ENCODE measurements around the gene FAM13B. TPM values are rescaled to one million over a fixed set of nuclear protein-coding genes. Genes with fewer than 3 reads are reported as not detected.
A peak's percentile ranks its signal among the peaks of the same experiment; 100 is the strongest.

Gene FAM13B
- total RNA-seq, 1 donor from 2014 or later = 57.9 TPM

- Mint-ChIP-seq H3K4me1 (no peaks in the 10 kb centered on the region), H3K27ac (no peak overlapping the region), H3K9me3 (no peaks in the 10 kb centered on the region), H3K36me3 (no peaks in the 10 kb centered on the region), H3K27me3 (ENCODE audit: low read depth) (no peaks in the 10 kb centered on the region), H3K4me3 (no peak overlapping the region)
- no peak for TF ChIP-seq CTCF (IDR thresholded peaks at IDR 0.05; ENCODE audit: unreplicated experiment)
- peak; percentile 36 to 72 for DNase-seq (ENCODE audit: low spot score in 2 of 2, unreplicated experiment in 2 of 2)
Observed at GRCh38 chr5:138068742-138069600, 36.1 kb upstream of the FAM13B start.

- no peaks in the 10 kb centered on the region for H3K9me3 Mint-ChIP-seq
- no peak for DNase-seq (ENCODE audit: low spot score in 2 of 2, unreplicated experiment in 2 of 2)
- no peak overlapping the region for H3K27ac Mint-ChIP-seq
- H3K4me3 Mint-ChIP-seq = no peak overlapping the region
- no peaks in the 10 kb centered on the region for H3K27me3 Mint-ChIP-seq (ENCODE audit: low read depth)
- no peaks in the 10 kb centered on the region for H3K36me3 Mint-ChIP-seq
- TF ChIP-seq CTCF (IDR thresholded peaks at IDR 0.05; ENCODE audit: unreplicated experiment) = no peak
- H3K4me1 Mint-ChIP-seq = no peaks in the 10 kb centered on the region
Observed at GRCh38 chr5:138067945-138068344, 35.1 kb upstream of the FAM13B start.

- no peaks in the 10 kb centered on the region for H3K36me3 Mint-ChIP-seq
- H3K27me3 Mint-ChIP-seq (ENCODE audit: low read depth) = no peaks in the 10 kb centered on the region
- no peak overlapping the region for H3K27ac Mint-ChIP-seq
- H3K9me3 Mint-ChIP-seq = no peaks in the 10 kb centered on the region
- DNase-seq (ENCODE audit: low spot score in 2 of 2, unreplicated experiment in 2 of 2) = no peak
- TF ChIP-seq CTCF (IDR thresholded peaks at IDR 0.05; ENCODE audit: unreplicated experiment) = no peak
- H3K4me1 Mint-ChIP-seq = no peaks in the 10 kb centered on the region
- H3K4me3 Mint-ChIP-seq = no peak overlapping the region
Observed at GRCh38 chr5:138065102-138065501, 32.2 kb upstream of the FAM13B start.

- no peak for TF ChIP-seq CTCF (IDR thresholded peaks at IDR 0.05; ENCODE audit: unreplicated experiment)
- Mint-ChIP-seq H3K4me1 (no peaks in the 10 kb centered on the region), H3K27me3 (ENCODE audit: low read depth) (no peaks in the 10 kb centered on the region), H3K27ac (no peak overlapping the region), H3K9me3 (no peaks in the 10 kb centered on the region), H3K36me3 (no peaks in the 10 kb centered on the region), H3K4me3 (no peak overlapping the region)
- no peak for DNase-seq (ENCODE audit: low spot score in 2 of 2, unreplicated experiment in 2 of 2)
Observed at GRCh38 chr5:138064526-138064925, 31.6 kb upstream of the FAM13B start.

GRCh38 chr5:138054847-138055558 lies 22.1 kb upstream of the FAM13B start:
- DNase-seq (ENCODE audit: low spot score in 2 of 2, unreplicated experiment in 2 of 2) = no peak
- Mint-ChIP-seq H3K9me3 (no peaks in the 10 kb centered on the region), H3K27ac (no peak overlapping the region)

More at GRCh38 chr5:138054847-138055558, 22.1 kb upstream of the FAM13B start:
- no peaks in the 10 kb centered on the region for H3K4me1 Mint-ChIP-seq
- TF ChIP-seq CTCF (IDR thresholded peaks at IDR 0.05; ENCODE audit: unreplicated experiment) = no peak
- H3K4me3 Mint-ChIP-seq = peak overlapping the region; percentile 36
- no peaks in the 10 kb centered on the region for H3K27me3 Mint-ChIP-seq (ENCODE audit: low read depth)
- H3K36me3 Mint-ChIP-seq = no peaks in the 10 kb centered on the region
